ENCODE data around the gene THRB.

GRCh38 chr3:24367664-24368264 lies 126.9 kb downstream of the THRB start:
- TF ChIP-seq, protein P1, sequence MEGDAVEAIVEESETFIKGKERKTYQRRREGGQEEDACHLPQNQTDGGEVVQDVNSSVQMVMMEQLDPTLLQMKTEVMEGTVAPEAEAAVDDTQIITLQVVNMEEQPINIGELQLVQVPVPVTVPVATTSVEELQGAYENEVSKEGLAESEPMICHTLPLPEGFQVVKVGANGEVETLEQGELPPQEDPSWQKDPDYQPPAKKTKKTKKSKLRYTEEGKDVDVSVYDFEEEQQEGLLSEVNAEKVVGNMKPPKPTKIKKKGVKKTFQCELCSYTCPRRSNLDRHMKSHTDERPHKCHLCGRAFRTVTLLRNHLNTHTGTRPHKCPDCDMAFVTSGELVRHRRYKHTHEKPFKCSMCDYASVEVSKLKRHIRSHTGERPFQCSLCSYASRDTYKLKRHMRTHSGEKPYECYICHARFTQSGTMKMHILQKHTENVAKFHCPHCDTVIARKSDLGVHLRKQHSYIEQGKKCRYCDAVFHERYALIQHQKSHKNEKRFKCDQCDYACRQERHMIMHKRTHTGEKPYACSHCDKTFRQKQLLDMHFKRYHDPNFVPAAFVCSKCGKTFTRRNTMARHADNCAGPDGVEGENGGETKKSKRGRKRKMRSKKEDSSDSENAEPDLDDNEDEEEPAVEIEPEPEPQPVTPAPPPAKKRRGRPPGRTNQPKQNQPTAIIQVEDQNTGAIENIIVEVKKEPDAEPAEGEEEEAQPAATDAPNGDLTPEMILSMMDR (IDR thresholded peaks at IDR 0.05; ENCODE audit: poor library complexity), result no peak
- peak; percentile 87 for TF ChIP-seq EZH2phosphoT487 (IDR thresholded peaks at IDR 0.05; ENCODE audit: low read depth, severe bottlenecking, unreplicated experiment)
